Measurements from ENCODE around the gene CDKN2B-AS1.

The CDKN2B-AS1 gene

GRCh38 chr9:22098643-22099332 is 104.2 kb downstream of the CDKN2B-AS1 start:
- DNase-seq = no peak

- no peak for DNase-seq
These were observed 106.0 kb downstream of the CDKN2B-AS1 start for GRCh38 chr9:22100626-22101025.

DNA sequence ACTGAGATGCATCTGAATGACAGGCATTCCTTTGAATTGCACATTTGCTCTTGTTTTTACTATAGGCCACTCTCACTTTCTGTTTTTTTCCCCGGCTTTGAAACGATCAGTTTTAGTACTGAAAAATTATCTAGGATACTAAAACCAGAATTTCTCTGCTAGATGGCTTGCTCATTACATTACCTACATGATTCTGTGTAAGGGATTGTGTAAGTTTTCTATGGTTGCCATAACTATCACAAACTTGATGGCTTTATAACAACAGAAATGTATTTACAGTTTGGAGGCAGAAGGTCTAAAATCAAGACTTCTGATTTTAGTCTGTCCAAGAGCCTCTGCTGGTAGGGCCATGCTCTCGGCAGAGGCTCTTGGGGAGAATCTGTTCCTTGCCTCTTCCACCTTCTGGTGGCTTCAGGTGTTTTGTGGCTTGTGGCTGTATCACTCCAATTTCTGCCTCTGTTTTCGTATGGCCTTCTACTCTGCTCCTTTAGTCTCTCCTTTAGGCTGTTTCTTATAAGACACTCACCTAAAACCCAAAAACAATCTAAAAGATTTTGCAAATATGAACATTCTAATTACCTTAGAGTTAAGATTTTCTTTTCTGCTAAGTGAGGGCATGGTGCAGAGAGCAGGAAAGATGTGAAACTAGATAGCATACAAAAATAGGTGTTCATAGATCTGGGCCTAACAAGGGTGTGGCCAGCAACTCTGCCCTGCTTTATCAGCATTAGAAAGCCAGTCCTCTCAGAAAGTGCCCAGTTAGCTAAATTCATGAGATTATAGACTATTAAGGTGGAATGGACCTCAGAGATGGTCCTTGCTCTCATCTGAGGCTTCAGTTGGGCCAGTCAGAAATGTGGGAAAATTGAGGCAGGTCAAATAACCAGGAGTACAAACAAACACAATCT is 107.8 kb downstream of the CDKN2B-AS1 start:
- no peak for DNase-seq

DNA sequence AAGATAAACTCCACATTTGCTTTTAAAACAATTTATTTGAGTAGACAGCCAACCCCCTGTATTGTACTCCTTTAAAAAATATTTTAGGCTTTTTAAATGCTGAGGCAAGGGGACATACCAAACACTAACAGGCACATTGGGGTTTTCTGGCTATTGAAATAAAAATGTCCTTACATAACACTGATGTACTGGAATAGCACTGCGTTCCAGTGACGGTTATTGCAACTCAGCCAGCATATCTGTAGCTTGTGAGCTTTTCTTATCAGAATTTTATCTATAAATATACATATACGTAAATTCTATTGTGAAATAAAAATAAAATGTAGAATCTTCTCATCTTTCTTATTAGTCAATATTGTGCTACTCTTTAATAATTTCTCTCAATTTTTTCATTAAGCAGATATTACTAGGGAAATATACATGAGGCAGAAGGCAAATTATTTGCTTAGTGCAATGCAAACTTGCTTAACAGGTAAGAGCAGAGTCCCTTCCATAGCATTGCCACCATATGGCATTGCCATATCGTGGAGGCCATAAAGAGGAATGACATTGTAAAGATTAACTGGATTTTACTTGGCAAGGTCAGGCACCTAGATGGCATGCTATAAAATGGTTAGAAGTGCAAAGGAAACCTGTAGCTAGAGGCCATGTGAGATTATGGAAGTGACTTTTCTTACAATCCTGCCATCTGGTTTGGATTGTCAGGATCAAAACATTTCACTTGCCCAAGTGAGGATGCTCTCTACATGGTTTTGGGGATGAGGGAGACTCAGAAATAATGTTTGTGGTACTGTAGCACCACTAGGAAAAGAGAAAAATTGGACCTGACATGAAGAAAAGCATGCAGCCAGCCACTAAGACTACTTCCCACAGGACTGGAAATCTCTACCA is 109.3 kb downstream of the CDKN2B-AS1 start:
- DNase-seq = no peak

GRCh38 chr9:22105005-22105722 is 110.6 kb downstream of the CDKN2B-AS1 start:
- no peak for DNase-seq

DNA sequence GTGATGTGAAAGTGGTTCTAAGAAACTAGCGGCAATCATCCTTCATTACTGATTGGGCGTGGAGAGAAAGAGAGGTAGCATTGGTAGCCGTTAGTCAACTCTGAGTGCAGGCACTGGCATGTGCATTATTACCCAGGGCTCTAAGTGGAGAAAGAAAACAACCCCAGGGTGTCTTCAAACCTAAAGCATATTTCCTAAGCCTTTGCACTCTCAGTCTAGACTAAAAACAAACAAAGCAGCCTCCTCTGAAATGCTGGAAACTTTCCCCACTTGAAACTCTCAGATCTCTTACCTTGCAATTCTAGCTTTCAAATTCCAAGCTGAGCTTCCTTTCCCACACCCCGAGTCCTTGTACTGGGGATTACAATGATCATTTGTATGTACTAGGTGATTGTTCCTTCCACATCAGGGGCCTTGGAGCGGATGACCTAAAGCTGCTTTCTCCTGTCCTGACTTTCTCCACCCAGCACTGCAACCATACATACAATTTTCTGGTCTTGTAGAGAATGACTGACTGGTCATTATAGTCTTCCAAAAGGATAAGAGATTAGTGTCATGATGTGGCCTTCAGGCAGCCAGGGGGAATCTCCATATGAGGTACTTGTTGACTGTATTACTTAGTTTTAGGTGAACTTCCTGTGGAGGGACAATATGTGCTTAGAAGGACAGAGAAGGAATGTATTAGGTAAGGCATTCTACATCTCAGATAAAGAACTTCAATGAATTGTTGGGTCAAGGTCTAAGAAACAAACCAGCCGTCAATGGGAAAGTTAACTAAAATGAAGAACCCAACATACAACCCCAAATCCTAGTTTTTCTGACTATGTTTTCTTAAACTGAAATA is 112.8 kb downstream of the CDKN2B-AS1 start:
- DNase-seq = no peak

DNA sequence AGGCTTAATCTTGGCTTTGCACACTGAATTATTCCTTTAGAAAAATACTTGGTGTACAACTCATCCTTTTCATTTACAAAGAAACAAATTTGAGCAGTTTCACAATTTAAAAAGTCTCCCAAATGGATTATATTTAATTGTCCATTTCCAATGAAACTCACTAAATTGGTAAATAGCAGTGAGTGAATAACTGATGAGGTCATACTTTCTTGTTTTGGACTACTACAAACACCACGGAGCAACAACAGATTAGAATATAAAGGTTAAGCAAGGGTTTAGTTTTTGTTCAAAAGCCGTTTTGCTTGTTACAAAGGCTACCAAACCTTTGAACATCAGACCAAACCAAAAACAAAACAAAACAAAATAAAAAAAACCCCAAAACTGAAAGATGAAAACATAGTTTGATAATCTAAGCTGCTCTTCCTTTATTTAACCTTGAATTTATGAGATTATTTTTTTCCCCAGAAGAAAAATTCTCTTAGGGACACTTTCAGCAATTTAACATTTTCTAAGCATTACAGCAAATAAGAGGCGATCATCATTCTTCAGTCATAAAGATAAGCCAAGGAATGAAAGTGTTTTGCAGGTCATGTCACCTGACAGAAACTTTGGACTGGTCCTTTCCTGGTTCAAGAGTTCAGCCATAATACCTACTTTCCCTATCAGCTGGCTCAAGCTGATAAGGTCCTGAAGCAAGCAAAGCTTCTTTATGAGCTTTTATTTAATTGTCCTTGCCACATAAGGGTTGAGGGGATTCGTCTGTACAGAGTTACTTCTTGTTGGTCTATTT is 114.2 kb downstream of the CDKN2B-AS1 start:
- DNase-seq = no peak

DNA sequence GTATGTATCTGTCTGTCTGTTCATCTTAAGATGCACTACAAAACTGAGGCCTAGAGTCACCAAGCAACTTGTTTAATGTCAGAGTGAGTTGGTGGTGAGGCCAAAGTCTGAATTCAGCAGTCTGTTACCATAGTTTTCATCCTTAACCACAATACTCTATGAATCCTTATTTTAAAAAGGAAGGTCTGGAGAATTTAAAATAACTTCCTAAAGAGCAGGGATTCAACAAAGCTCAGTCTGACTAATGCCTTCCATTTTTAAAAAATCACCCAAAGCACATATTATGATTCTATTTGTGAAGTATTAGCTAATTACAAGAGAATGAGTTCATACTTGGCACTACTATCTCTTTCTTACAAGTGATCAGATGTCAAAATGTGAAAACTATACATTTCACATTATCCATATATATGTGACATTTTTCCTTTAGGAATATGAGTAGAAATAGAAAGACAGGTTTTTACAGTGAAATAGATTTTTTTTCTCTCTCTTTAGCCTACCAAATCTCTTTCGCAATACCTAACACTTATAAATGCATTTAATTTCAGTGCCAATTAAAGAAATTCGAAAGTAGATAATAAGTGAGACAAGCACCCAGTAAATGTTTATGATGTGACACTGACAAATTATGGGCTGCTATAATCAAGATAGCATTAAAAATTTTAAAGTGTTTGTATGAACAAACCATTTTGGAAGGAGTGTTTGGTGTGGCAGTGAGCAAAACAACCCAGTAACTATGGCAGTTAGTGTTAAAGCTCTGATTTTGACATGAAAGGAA is 116.8 kb downstream of the CDKN2B-AS1 start:
- DNase-seq = no peak

DNA sequence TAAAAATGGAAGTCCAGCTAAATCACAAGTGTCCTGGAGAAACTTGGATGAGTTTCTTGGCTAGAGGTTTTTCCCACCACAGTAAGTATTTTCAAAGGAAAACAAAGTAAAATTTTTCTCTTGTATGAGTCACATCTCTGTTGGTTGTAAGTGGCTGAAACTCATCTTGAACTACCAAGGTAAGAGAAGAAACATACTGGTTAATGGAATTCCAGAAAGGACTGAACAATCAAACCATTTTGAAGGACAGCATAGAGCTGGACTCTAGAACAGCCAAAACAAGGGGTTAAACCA is 117.3 kb downstream of the CDKN2B-AS1 start:
- no peak for DNase-seq

GRCh38 chr9:22112870-22113821 is 118.6 kb downstream of the CDKN2B-AS1 start:
- DNase-seq = no peak

GRCh38 chr9:22114956-22115355 is 120.4 kb downstream of the CDKN2B-AS1 start:
- DNase-seq = no peak

GRCh38 chr9:22116758-22117157 is 122.2 kb downstream of the CDKN2B-AS1 start:
- DNase-seq = no peak

DNA sequence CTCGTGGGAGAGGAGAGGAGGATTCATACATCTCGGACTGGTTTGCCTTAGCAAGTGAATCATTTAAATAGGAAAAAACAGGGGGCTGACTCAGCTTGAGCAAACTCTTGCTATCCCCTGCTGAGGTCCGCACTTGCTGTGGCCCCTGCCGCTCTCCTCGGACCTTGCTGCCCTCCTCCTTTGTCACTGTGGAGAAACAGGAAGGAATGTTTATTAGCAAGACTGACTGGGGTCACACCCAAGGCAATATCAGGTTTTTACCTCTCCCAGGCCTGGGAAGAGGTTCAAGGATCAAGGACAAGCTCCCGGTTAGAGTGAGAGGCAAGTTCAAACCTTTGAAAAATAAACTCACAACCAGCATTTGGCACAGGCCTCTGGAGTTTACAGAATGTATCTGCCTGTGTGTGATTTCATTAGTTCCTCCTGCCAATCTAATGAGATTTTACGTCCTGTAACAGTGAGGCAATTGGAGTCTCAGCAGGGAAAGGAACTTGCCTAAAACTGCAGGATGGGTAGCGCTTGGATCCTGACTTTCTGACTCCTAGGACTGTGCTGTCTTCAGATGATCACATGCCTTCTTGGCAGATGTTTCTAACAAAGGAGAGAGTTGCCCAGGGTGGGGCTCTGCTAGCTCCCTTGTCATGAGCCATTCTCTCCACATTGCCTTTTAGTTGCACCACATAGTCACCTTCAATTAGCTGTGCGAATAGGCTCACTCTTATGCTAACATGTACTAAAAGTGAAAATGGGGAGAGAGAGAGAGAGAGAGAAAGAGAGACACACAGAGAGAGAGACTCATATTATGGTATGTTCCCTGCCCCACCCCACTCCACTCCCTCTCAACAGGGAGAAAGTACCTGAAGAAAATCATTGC is 123.2 kb downstream of the CDKN2B-AS1 start:
- DNase-seq = no peak

GRCh38 chr9:22118810-22119521 is 124.4 kb downstream of the CDKN2B-AS1 start:
- no peak for DNase-seq

- no peak for DNase-seq
These were observed 125.0 kb downstream of the CDKN2B-AS1 start for GRCh38 chr9:22119522-22120158.

- no peak for DNase-seq
These were observed 125.6 kb downstream of the CDKN2B-AS1 start for GRCh38 chr9:22120159-22120549.

- no peak for DNase-seq
These were observed 126.0 kb downstream of the CDKN2B-AS1 start for GRCh38 chr9:22120595-22120994.
